IMR-90 (cell line): ENCODE data around the gene TLL1. TPM values are rescaled to one million over a fixed set of nuclear protein-coding genes. Genes with fewer than 3 reads are reported as not detected.

ENCODE experiments used
- ATAC-seq: fragments of 200-7000 bp; cut with Tn5 transposase; 2 replicates; pipeline ENCODE4 v1.9.1; 2020; ENCODE audit warnings: low read depth, mild to moderate bottlenecking, moderate library complexity
- BruUV-seq: library from RNA; stranded (reverse); fragments of 400-500 nt; replicated peaks from 2 replicates; lab custom pipeline; 2021; lab: Mats Ljungman, UMichigan
- CTCF ChIA-PET: fragments of 300-600 bp; formaldehyde crosslinking; extraction: SDS; loops from one replicate; lab custom pipeline; 2021; ENCODE audit warnings: antibody characterized with exemption; lab: Yijun Ruan, JAX
- POLR2A ChIA-PET: fragments of 300-600 bp; sonication (Branson Sonifier 250); formaldehyde crosslinking; loops from one replicate; lab custom pipeline; 2022; ENCODE audit warnings: antibody characterized with exemption; ENCODE audit not compliant: unreplicated experiment; lab: Charles Lee
- DNase-seq: peaks from one replicate; pipeline ENCODE4 v3.0.0; 2013
- H2AFZ ChIP-seq: replicated peaks from 2 replicates; pipeline ENCODE3; 2013; ENCODE audit warnings: low read length, mild to moderate bottlenecking; ENCODE audit not compliant: poor library complexity
- H2AK5ac ChIP-seq: 2 replicates; pipeline ENCODE4 v1.6.1; 2013; ENCODE audit warnings: low read depth, low read length, inconsistent platforms
- H2AK9ac ChIP-seq: replicated peaks from 2 replicates; pipeline ENCODE3; 2013; ENCODE audit warnings: mild to moderate bottlenecking, low read depth, low read length, moderate library complexity; ENCODE audit not compliant: poor library complexity
- H2BK120ac ChIP-seq: 2 replicates; pipeline ENCODE4 v1.6.1; 2013; ENCODE audit warnings: low read depth, low read length, inconsistent platforms
- H2BK15ac ChIP-seq: 3 replicates; pipeline ENCODE4 v1.6.1; 2013; ENCODE audit warnings: low read depth, low read length, inconsistent platforms
- H2BK20ac ChIP-seq: 2 replicates; pipeline ENCODE4 v1.6.1; 2013; ENCODE audit warnings: low read depth, mild to moderate bottlenecking, inconsistent platforms, low read length, moderate library complexity
- H2BK5ac ChIP-seq: 2 replicates; pipeline ENCODE4 v1.6.1; 2013; ENCODE audit warnings: mild to moderate bottlenecking, low read depth, low read length, inconsistent platforms; ENCODE audit not compliant: poor library complexity, severe bottlenecking
- H3K14ac ChIP-seq: replicated peaks from 2 replicates; pipeline ENCODE4 v1.6.1; 2013; ENCODE audit warnings: low read depth, low read length, inconsistent platforms
- H3K18ac ChIP-seq: 2 replicates; pipeline ENCODE4 v1.6.1; 2013; ENCODE audit warnings: low read depth, low read length, control low read depth
- H3K23ac ChIP-seq: 2 replicates; pipeline ENCODE4 v1.6.1; 2013; ENCODE audit warnings: low read depth, low read length, inconsistent platforms
- H3K27ac ChIP-seq: 2 replicates; pipeline ENCODE4 v1.5.1; 2013; ENCODE audit warnings: mild to moderate bottlenecking, control low read depth, low read length; ENCODE audit not compliant: insufficient read depth
- H3K27me3 ChIP-seq: 2 replicates; pipeline ENCODE4 v1.6.1; 2013; ENCODE audit warnings: low read length; ENCODE audit not compliant: control insufficient read depth, insufficient read depth
- H3K36me3 ChIP-seq: 2 replicates; pipeline ENCODE4 v1.6.1; 2013; ENCODE audit warnings: low read length, mixed read lengths; ENCODE audit not compliant: control insufficient read depth, insufficient read depth
- H3K4ac ChIP-seq: 2 replicates; pipeline ENCODE4 v1.6.1; 2013; ENCODE audit warnings: low read depth, low read length, inconsistent platforms
- H3K4me1 ChIP-seq: 2 replicates; pipeline ENCODE4 v1.6.1; 2013; ENCODE audit warnings: low read length, mixed read lengths; ENCODE audit not compliant: control insufficient read depth, insufficient read depth
- H3K4me2 ChIP-seq: 2 replicates; pipeline ENCODE4 v1.6.1; 2013; ENCODE audit warnings: low read depth, mild to moderate bottlenecking, control low read depth, low read length, moderate library complexity
- H3K4me3 ChIP-seq: 2 replicates; pipeline ENCODE4 v1.5.1; 2013; ENCODE audit warnings: low read depth, mild to moderate bottlenecking, control low read depth, low read length, moderate library complexity; ENCODE audit not compliant: insufficient read depth
- H3K56ac ChIP-seq: 2 replicates; pipeline ENCODE4 v1.6.1; 2013; ENCODE audit warnings: low read length, inconsistent platforms; ENCODE audit not compliant: insufficient read depth; ENCODE audit errors: extremely low read depth
- H3K79me1 ChIP-seq, 2 experiments: 2 replicates each; pipeline ENCODE4 v1.6.1; 2013; ENCODE audit warnings: low read length in 2 of 2, inconsistent platforms in 1 of 2, low read depth in 1 of 2
- H3K9ac ChIP-seq: 2 replicates; pipeline ENCODE4 v1.6.1; 2013; ENCODE audit warnings: low read depth, low read length, control low read depth
- H3K9me1 ChIP-seq: 2 replicates; pipeline ENCODE4 v1.6.1; 2013; ENCODE audit warnings: low read length, inconsistent platforms; ENCODE audit not compliant: insufficient read depth
- H3K9me3 ChIP-seq: 2 replicates; pipeline ENCODE4 v1.6.1; 2013; ENCODE audit warnings: low read length; ENCODE audit not compliant: control insufficient read depth, insufficient read depth
- H4K20me1 ChIP-seq: 2 replicates; pipeline ENCODE4 v1.6.1; 2013; ENCODE audit warnings: low read length, inconsistent platforms; ENCODE audit not compliant: insufficient read depth
- H4K5ac ChIP-seq: 2 replicates; pipeline ENCODE4 v1.6.1; 2013; ENCODE audit warnings: mild to moderate bottlenecking, low read depth, low read length, control low read depth
- H4K8ac ChIP-seq, 2 experiments: 2 replicates each; pipeline ENCODE4 v1.6.1; 2013; ENCODE audit warnings: low read depth in 2 of 2, low read length in 2 of 2, control low read depth in 1 of 2, inconsistent platforms in 1 of 2
- H4K91ac ChIP-seq: 2 replicates; pipeline ENCODE4 v1.6.1; 2013; ENCODE audit warnings: low read depth, low read length, inconsistent platforms; ENCODE audit not compliant: insufficient read depth
- BHLHE40 ChIP-seq: fragments of 150-350 bp; IDR thresholded peaks from 2 replicates; pipeline ENCODE4 v1.6.1; 2016; ENCODE audit warnings: mild to moderate bottlenecking, low read depth, low read length
- CEBPB ChIP-seq: IDR thresholded peaks from 2 replicates; pipeline ENCODE4 v1.6.1; 2012; ENCODE audit warnings: low read depth, low read length, improper control_type of control experiment
- CHD1 ChIP-seq: IDR thresholded peaks from 2 replicates; pipeline ENCODE4 v1.6.1; 2012; ENCODE audit warnings: low read depth, low read length, improper control_type of control experiment
- FOS ChIP-seq: fragments of 150-350 bp; IDR thresholded peaks from 2 replicates; pipeline ENCODE4 v1.6.1; 2016; ENCODE audit warnings: low read depth, low read length
- MAFK ChIP-seq: IDR thresholded peaks from 2 replicates; pipeline ENCODE4 v1.6.1; 2012; ENCODE audit warnings: low read depth, low read length, improper control_type of control experiment
- MAZ ChIP-seq: IDR thresholded peaks from 2 replicates; pipeline ENCODE4 v1.6.1; 2012; ENCODE audit warnings: low read depth, mild to moderate bottlenecking, low read length, improper control_type of control experiment, moderate library complexity, borderline replicate concordance
- MXI1 ChIP-seq: IDR thresholded peaks from 2 replicates; pipeline ENCODE4 v1.6.1; 2012; ENCODE audit warnings: low read depth, mild to moderate bottlenecking, low read length, moderate library complexity, borderline replicate concordance
- NFE2L2 ChIP-seq: fragments of 150-350 bp; IDR thresholded peaks from 2 replicates; pipeline ENCODE4 v1.6.1; 2016; ENCODE audit warnings: low read depth, mild to moderate bottlenecking, low read length
- POLR2A ChIP-seq: IDR thresholded peaks from 2 replicates; pipeline ENCODE4 v1.6.1; 2012; ENCODE audit warnings: mild to moderate bottlenecking, low read depth, low read length
- RAD21 ChIP-seq: IDR thresholded peaks from 2 replicates; pipeline ENCODE4 v1.6.1; 2012; ENCODE audit warnings: low read length, improper control_type of control experiment
- RCOR1 ChIP-seq: IDR thresholded peaks from 2 replicates; pipeline ENCODE4 v1.6.1; 2012; ENCODE audit warnings: mild to moderate bottlenecking, low read length, improper control_type of control experiment; ENCODE audit not compliant: insufficient replicate concordance
- RFX5 ChIP-seq: IDR thresholded peaks from 2 replicates; pipeline ENCODE4 v1.8.0; 2012; ENCODE audit warnings: low read depth, mild to moderate bottlenecking, low read length, moderate library complexity
- SMC3 ChIP-seq: fragments of 150-350 bp; IDR thresholded peaks from 2 replicates; pipeline ENCODE4 v1.6.1; 2016; ENCODE audit warnings: low read depth, mild to moderate bottlenecking, antibody characterized with exemption, low read length, moderate library complexity
- WGBS, 2 experiments: methylation state at CpG; one replicate each; pipeline versions ENCODE4 v1.1.5 to v1.1.7; 2013; ENCODE audit warnings: missing lambda C conversion rate in 2 of 2; ENCODE audit not compliant: insufficient read length in 1 of 2; ENCODE audit errors: extremely low coverage in 2 of 2; 5-methylcytosine and 5-hydroxymethylcytosine counted together
- dilution Hi-C: fragments of 300-500 bp; cut with HindIII; formaldehyde crosslinking; loops from one replicate; pipeline ENCODE4 v1.14.3; 2018; ENCODE audit warnings: low sequenced_read_pairs; ENCODE audit not compliant: unreplicated experiment
- in situ Hi-C: fragments of 300-500 bp; cut with MboI; formaldehyde crosslinking; loops from 3 replicates; pipeline ENCODE4 v1.14.3; 2019; ENCODE audit warnings: low sequenced_read_pairs, inconsistent platforms, mixed read lengths
- intact Hi-C: fragments of 100-400 bp; cut with micrococcal nuclease; formaldehyde crosslinking; loops from 2 replicates; pipeline ENCODE4 v1.10.0; 2022
- polyA plus RNA-seq, 3 experiments: library from polyadenylated mRNA; depleted of rRNA; stranded (reverse); fragments of >200 nt; gene quantifications; 2 replicates each; pipeline ENCODE4 v1.2.3, GENCODE V29; 2012; ENCODE audit warnings: low replicate concordance in 1 of 3
- total RNA-seq: library from RNA; depleted of rRNA; stranded (reverse); fragments of >200 nt; gene quantifications from 2 replicates; pipeline ENCODE4 v1.2.3, GENCODE V29; 2012
- TF ChIP-seq, protein P1 (sequence below): fragments of 150-350 bp; IDR thresholded peaks from 2 replicates; pipeline ENCODE4 v1.6.1; 2016; ENCODE audit warnings: low read depth, mild to moderate bottlenecking, low read length, moderate library complexity, borderline replicate concordance
- TF ChIP-seq, protein P2 (sequence below): fragments of 150-350 bp; IDR thresholded peaks from 2 replicates; pipeline ENCODE4 v1.6.1; 2017; ENCODE audit warnings: mild to moderate bottlenecking, antibody characterized with exemption, low read length, low read depth
- TF ChIP-seq, protein P3 (sequence below): conservative IDR thresholded peaks from 2 replicates; pipeline ENCODE4 v1.5.1; 2012; ENCODE audit warnings: mild to moderate bottlenecking, low read depth, low read length, improper control_type of control experiment

The TLL1 gene
- total and polyA plus RNA-seq, 2 of the 4 experiments (the other 2 are of a cell fraction), result not detected

DNA sequence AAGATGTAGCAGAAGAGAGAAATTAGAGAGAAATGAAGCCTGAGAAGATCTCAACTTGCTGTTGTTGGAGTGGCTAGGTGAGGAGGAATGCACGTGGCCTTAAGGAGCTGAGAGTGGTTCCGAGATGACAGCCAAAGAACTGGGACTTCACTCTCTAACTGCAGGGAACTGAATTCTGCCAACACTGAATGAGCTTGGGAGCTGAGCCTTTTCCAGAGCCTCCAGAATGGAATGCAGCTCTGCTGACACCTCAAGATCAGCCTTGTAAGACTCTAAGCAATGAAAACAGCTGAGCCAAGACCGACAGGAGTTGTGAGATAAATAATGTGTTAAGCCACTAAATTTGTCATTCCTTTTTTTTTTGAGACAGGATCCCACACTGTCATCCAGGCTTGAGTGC is 73.0 kb downstream of the TLL1 start:
- in situ Hi-C loops (no loop called here), dilution Hi-C loops (no loop called here), intact Hi-C loops (no loop called here)
- Histone ChIP-seq H3K36me3 (no peaks in the 10 kb centered on the region), H2BK15ac (no peak overlapping the region), H3K9me3 (peaks cover 13% of the 10 kb centered on the region; the same call in 1 of the 2 replicates), H2AFZ (no peak overlapping the region), H3K4me1 (no peaks in the 10 kb centered on the region), H3K27ac (no peak overlapping the region), H4K8ac (no peak overlapping the region), H3K18ac (no peak overlapping the region), H2AK5ac (no peak overlapping the region), H3K23ac (no peak overlapping the region), H4K5ac (no peak overlapping the region), H3K79me1 (no peaks in the 10 kb centered on the region), H2AK9ac (no peak overlapping the region), H3K56ac (no peak overlapping the region), H2BK120ac (no peak overlapping the region), H3K4me3 (no peak overlapping the region), H4K20me1 (no peaks in the 10 kb centered on the region), H3K27me3 (no peaks in the 10 kb centered on the region), H2BK20ac (no peak overlapping the region), H3K14ac (no peak overlapping the region), H3K9ac (no peak overlapping the region), H4K91ac (no peak overlapping the region), H3K9me1 (no peaks in the 10 kb centered on the region), H3K4me2 (no peak overlapping the region), H3K4ac (no peak overlapping the region), H2BK5ac (no peak overlapping the region)
- ATAC-seq, result no peak
- POLR2A ChIA-PET, result no interaction called here
- CTCF ChIA-PET, result no interaction called here
- DNase-seq, result no peak
- BruUV-seq, result no TSS peak
- WGBS, 2 experiments, result no CpG with 5 or more reads among the region's 3 CpGs
- TF ChIP-seq BHLHE40 (no peak), POLR2A (no peak), CHD1 (no peak), RAD21 (no peak), CEBPB (no peak), MAZ (no peak), MAFK (no peak), SMC3 (no peak), RFX5 (no peak), NFE2L2 (no peak), RCOR1 (no peak), FOS (no peak), MXI1 (no peak)
- TF ChIP-seq, protein P1, sequence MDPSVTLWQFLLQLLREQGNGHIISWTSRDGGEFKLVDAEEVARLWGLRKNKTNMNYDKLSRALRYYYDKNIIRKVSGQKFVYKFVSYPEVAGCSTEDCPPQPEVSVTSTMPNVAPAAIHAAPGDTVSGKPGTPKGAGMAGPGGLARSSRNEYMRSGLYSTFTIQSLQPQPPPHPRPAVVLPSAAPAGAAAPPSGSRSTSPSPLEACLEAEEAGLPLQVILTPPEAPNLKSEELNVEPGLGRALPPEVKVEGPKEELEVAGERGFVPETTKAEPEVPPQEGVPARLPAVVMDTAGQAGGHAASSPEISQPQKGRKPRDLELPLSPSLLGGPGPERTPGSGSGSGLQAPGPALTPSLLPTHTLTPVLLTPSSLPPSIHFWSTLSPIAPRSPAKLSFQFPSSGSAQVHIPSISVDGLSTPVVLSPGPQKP, result no peak
- TF ChIP-seq, protein P2, sequence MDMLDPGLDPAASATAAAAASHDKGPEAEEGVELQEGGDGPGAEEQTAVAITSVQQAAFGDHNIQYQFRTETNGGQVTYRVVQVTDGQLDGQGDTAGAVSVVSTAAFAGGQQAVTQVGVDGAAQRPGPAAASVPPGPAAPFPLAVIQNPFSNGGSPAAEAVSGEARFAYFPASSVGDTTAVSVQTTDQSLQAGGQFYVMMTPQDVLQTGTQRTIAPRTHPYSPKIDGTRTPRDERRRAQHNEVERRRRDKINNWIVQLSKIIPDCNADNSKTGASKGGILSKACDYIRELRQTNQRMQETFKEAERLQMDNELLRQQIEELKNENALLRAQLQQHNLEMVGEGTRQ, result no peak
- TF ChIP-seq, protein P3, sequence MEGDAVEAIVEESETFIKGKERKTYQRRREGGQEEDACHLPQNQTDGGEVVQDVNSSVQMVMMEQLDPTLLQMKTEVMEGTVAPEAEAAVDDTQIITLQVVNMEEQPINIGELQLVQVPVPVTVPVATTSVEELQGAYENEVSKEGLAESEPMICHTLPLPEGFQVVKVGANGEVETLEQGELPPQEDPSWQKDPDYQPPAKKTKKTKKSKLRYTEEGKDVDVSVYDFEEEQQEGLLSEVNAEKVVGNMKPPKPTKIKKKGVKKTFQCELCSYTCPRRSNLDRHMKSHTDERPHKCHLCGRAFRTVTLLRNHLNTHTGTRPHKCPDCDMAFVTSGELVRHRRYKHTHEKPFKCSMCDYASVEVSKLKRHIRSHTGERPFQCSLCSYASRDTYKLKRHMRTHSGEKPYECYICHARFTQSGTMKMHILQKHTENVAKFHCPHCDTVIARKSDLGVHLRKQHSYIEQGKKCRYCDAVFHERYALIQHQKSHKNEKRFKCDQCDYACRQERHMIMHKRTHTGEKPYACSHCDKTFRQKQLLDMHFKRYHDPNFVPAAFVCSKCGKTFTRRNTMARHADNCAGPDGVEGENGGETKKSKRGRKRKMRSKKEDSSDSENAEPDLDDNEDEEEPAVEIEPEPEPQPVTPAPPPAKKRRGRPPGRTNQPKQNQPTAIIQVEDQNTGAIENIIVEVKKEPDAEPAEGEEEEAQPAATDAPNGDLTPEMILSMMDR, result no peak
